Activated CD4-positive, alpha-beta memory T cell treated with anti-CD3 and anti-CD28 coated beads, Interleukin-2, amount 10 ng/mL, durations not matched to agents 7 days and 5 days (primary cell): Measurements from ENCODE around the gene C2CD4A. TPM values are rescaled to one million over a fixed set of nuclear protein-coding genes. Genes with fewer than 3 reads are reported as not detected.
A peak's percentile ranks its signal among the peaks of the same experiment; 100 is the strongest.
"Not testable (repeated sequence)": the region's sequence is repeated elsewhere in the genome, so short reads cannot be mapped to it uniquely, and the experiment has no call there.

Experiments used
- CTCF ChIA-PET: fragments of 350-600 bp; sonication (Branson Sonifier 250); formaldehyde crosslinking; loops from one replicate; lab custom pipeline; 2021; ENCODE audit warnings: antibody characterized with exemption, inconsistent platforms; lab: Charles Lee
- POLR2A ChIA-PET: fragments of 350-600 bp; sonication (Branson Sonifier 250); formaldehyde crosslinking; loops from one replicate; lab custom pipeline; 2021; ENCODE audit warnings: antibody characterized with exemption; lab: Charles Lee
- DNase-seq: peaks from one replicate; pipeline ENCODE4 v3.0.0-alpha.2; 2020
- H3K27ac Mint-ChIP-seq: one replicate; pipeline ENCODE4 v1.8.0; 2021; ENCODE audit warnings: mild to moderate bottlenecking, mixed read lengths
- H3K27me3 Mint-ChIP-seq: one replicate; pipeline ENCODE4 v1.8.0; 2021; ENCODE audit warnings: mixed read lengths
- H3K36me3 Mint-ChIP-seq: one replicate; pipeline ENCODE4 v1.8.0; 2021; ENCODE audit warnings: low read depth, mixed read lengths
- H3K4me1 Mint-ChIP-seq: one replicate; pipeline ENCODE4 v1.8.0; 2021; ENCODE audit warnings: mixed read lengths
- H3K4me3 Mint-ChIP-seq: one replicate; pipeline ENCODE4 v1.8.0; 2021; ENCODE audit warnings: mild to moderate bottlenecking, mixed read lengths
- H3K9me3 Mint-ChIP-seq: one replicate; pipeline ENCODE4 v1.8.0; 2021; ENCODE audit warnings: mixed read lengths
- total RNA-seq, 2 experiments: library from RNA; stranded (reverse); gene quantifications; one replicate each; pipeline ENCODE4 v1.2.3, GENCODE V29; 2021

Gene C2CD4A, protein sequence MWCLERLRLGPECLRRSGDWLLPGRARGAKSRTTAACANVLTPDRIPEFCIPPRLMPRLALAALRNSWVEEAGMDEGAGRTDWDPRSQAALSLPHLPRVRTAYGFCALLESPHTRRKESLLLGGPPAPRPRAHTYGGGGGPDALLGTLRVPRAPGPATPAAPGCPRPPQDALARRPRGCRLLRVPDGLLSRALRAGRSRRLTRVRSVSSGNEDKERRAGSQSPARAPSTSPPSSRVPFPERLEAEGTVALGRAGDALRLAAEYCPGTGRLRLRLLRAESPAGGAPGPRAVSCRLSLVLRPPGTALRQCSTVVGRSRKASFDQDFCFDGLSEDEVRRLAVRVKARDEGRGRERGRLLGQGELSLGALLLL
- under 1 TPM; 0.23 to 0.40 TPM for total RNA-seq

DNA sequence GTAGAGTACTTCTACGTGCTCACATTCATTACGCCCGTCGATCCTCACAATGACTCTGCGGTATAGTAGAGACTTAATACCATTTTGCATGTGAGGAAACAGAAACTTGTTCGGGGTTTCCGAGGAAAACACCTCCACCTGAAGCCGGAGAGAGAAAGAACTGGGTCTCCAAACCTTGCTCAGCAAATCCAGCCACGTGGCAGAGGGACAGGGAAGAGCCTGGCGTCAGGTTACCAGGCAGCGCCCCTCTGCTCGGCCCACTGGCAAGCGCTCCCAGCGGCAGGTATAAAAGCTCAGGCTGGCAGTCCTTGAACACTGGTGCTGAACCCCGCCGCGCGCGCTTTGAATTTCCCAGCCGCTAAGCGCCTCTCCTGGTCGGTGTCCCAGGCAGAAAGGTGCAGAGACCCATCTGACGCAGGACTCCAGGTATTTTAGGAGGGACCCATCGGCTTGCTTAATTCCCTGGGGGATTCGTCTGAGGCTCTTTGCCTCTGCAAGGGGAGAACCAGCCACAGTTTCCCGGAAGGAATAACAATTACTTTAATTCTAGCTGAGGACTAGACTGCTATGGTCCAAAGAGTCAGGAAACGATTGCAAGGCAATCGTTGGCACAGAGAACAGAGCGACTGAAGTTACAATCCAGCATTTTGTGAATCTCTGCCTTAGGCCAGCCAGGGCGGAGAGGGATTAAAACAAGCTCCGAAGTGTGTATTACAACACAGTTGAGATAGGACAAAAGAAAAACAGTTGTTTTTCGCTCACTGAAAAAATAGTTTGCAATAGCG, at the start of gene C2CD4A:
C2CD4A (plus strand) TSS at position 315 of the 785 bp plus-strand sequence. CDS start 637 bp downstream, outside the sequence.
- Mint-ChIP-seq H3K4me3 (peak within 1 kb of the TSS; percentile 71), H3K36me3 (no peaks in the 10 kb centered on the region), H3K27me3 (peaks cover 41% of the 10 kb centered on the region), H3K9me3 (no peaks in the 10 kb centered on the region), H3K4me1 (peaks cover 24% of the 10 kb centered on the region), H3K27ac (no peak within 1 kb of the TSS)
- ChIA-PET CTCF (interaction anchor here (0.9 to 1.7 kb wide), 4 partner anchors 10 to 98 kb away, joined by 3 to 5 read pairs (median 4); partner anchors contain the start of gene C2CD4B), POLR2A (interaction anchor here (1.3 to 2.3 kb wide), 2 partner anchors 57 to 75 kb away, joined by 4 to 9 read pairs; no protein-coding TSS in a partner anchor)
- DNase-seq, result peak; percentile 58

DNA sequence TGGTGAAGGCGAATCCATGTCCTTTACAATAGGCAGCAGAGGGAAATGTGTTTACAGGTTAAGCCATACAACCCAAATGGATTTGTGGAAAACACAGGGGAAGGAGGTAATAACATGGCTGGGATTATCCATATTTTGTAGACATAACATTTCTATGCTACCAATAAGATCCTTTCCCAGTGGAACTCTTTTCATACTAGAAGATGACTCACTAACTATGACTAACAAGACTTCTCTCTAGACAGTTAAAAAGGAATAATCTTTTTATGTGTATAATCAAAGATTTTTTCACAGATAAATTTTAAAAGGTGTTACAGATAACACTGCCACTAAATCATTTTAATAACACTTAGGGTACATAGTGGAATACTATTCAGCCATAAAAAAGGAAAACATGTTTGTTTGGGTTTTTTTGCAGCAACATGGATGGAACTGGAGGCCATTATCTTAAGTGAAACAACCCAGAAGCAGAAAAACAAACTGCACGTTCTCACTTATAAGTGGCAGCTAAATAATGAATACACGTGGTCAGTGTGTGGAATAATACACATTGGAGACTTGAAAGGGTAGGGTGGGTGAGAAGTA, 46.1 kb upstream of the C2CD4A start:
- H3K4me3 Mint-ChIP-seq, result no peak overlapping the region
- ChIA-PET POLR2A (no interaction called here), CTCF (no interaction called here)
- H3K4me1 Mint-ChIP-seq, result no peaks in the 10 kb centered on the region
- H3K9me3 Mint-ChIP-seq, result peaks cover 6% of the 10 kb centered on the region
- H3K36me3 Mint-ChIP-seq, result peaks cover 64% of the 10 kb centered on the region
- no peak overlapping the region for H3K27ac Mint-ChIP-seq
- H3K27me3 Mint-ChIP-seq, result no peaks in the 10 kb centered on the region
- no peak for DNase-seq

DNA sequence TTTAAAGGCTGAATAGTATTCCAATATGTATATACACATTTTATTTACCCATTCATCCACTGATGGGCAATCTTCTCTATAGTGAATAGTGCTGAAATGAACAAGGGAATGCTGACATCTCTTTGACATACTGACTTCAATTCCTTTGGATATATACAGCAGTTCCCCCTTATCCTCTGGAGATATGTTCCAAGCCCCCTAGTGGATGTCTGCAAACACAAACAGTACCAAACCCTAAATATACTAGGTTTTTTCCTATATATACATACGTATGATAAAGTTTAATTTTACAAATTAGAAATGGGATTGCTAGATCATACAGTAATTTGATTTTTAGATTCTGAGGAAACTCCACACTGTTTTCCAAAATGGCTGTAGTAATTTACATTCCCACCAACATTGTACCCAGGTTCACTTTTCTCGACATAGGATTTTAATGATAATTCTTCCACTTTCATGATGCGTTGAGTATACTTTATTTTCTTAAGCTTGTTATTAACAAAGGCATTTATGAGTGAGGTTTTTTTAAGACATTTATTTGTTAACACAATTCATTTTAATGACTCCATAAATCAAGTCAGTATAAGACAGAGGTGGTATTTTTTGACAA, 44.7 kb upstream of the C2CD4A start:
- no peaks in the 10 kb centered on the region for H3K27me3 Mint-ChIP-seq
- peaks cover 4% of the 10 kb centered on the region for H3K9me3 Mint-ChIP-seq
- ChIA-PET POLR2A (no interaction called here), CTCF (interaction anchor here (0.7 kb wide), 1 partner anchor 9 kb away, joined by 3 read pairs; no protein-coding TSS in a partner anchor)
- H3K4me1 Mint-ChIP-seq, result no peaks in the 10 kb centered on the region
- H3K4me3 Mint-ChIP-seq, result no peak overlapping the region
- H3K27ac Mint-ChIP-seq, result no peak overlapping the region
- H3K36me3 Mint-ChIP-seq, result peaks cover 61% of the 10 kb centered on the region
- DNase-seq, result no peak

DNA sequence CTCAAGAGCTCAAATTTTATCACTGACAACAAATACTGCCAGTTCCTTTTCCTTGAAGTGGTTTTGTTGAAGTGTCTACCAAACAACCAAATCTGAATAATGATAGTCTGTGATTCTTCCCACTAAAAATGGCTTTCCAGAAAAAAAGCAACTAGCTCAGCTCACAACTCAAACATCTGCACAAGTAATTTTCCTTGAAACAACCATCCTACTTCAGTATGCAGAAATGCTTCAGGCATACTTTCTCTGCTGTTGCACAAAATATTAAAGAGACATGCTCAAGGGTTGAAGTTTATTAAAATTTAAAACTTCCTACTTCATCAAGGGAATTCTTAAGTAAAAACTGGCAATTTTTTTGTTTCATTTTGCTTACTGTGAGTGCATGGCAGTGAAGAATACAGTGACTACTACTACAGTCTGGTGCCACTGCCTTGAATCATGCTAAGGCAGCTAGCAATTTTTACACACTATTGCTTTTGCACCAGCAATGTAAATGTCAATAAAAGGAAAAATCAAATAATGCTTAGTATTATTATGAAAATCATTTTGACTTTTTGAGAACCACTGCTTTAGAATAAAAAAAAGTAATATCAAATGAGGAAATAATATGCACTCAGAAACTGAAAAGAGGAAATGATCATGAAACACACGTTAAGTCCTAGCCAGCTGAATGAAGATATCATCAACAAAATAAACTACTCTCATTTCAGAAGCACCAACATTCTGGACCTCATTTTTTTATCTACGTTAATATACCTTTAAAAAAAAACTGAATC, 40.1 kb upstream of the C2CD4A start:
- Mint-ChIP-seq H3K36me3 (peaks cover 43% of the 10 kb centered on the region), H3K9me3 (no peaks in the 10 kb centered on the region), H3K27ac (no peak overlapping the region), H3K4me1 (no peaks in the 10 kb centered on the region), H3K4me3 (no peak overlapping the region), H3K27me3 (no peaks in the 10 kb centered on the region)
- ChIA-PET CTCF (interaction anchor here (0.9 to 1.3 kb wide), 2 partner anchors 9 to 34 kb away, joined by 3 read pairs; partner anchors contain the start of gene VPS13C), POLR2A (interaction anchor here (1.3 to 1.5 kb wide), 2 partner anchors 32 kb away, joined by 3 read pairs; no protein-coding TSS in a partner anchor)
- DNase-seq, result no peak

DNA sequence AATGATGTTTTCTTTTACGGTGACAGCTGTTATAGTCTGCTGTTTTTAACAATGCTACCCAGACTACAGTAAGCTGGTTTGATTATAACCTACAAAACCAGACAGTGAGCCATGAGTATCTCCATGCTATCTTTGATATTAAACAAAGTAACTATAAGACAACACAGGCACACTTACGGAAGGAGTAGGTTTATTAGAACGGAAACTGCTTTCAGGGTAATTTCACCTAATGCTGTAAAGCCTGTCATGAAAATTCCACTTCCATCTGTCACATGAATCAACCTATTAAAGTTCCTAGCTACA, 39.6 kb upstream of the C2CD4A start:
- no peaks in the 10 kb centered on the region for H3K27me3 Mint-ChIP-seq
- ChIA-PET CTCF (no interaction called here), POLR2A (interaction anchor here (1.5 kb wide), 1 partner anchor 32 kb away, joined by 3 read pairs; no protein-coding TSS in a partner anchor)
- no peaks in the 10 kb centered on the region for H3K4me1 Mint-ChIP-seq
- no peak for DNase-seq
- peaks cover 38% of the 10 kb centered on the region for H3K36me3 Mint-ChIP-seq
- H3K4me3 Mint-ChIP-seq, result no peak overlapping the region
- no peaks in the 10 kb centered on the region for H3K9me3 Mint-ChIP-seq
- no peak overlapping the region for H3K27ac Mint-ChIP-seq

DNA sequence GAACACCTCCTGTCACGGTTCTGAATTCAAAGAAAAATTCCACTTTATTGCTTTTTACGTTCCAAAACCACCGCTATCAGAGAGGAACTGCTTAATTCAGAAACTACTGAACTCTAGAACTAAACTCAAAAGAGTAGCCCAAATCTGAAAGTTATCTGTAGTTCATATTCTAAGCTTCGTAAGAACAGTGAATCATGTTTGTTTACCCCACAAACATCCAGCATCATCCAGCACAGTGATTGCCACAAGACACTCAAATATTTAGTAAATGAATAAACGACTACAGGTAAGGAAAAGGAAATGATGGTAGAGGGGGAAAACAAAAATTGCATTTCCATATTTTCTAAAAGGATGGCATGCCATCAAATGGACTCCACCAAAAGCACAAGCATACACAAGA, 38.9 kb upstream of the C2CD4A start:
- Mint-ChIP-seq H3K27me3 (no peaks in the 10 kb centered on the region), H3K9me3 (no peaks in the 10 kb centered on the region), H3K4me1 (peaks cover 2% of the 10 kb centered on the region), H3K27ac (no peak overlapping the region), H3K36me3 (peaks cover 33% of the 10 kb centered on the region), H3K4me3 (no peak overlapping the region)
- ChIA-PET POLR2A (interaction anchor here (1.5 kb wide), 1 partner anchor 31 kb away, joined by 3 read pairs; no protein-coding TSS in a partner anchor), CTCF (no interaction called here)
- DNase-seq, result no peak

DNA sequence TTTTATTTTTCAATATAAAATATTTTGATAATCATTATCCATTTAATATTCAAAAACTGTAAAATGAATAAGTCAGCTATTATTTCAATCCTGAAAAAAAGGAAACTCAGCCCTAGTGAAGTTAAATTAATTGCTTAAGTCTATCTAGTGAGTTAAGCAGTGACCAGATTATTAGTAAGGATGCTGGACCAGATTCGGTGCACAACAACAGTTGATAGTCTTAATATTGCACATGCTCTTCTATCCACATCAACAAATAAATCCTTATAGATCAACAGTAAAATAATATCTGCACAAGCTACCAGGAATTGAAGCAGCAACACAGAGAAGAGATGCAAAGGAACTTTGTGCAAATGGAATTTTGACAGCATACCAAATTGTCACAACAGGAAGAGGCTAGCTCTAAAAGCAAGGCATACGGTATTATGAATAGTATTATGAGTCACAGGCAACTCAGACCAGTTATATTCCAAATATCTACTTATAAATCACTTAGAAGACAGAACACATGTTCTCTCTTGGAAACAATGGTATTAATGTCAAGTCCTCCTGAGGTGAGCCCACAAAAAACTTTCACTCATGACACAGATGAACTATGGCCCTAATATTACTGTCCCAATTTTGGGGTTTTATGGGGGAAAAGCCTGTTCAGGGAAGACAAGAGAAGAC, 31.4 kb upstream of the C2CD4A start:
- CTCF ChIA-PET, result interaction anchor here (1.6 kb wide), 1 partner anchor 200 kb away, joined by 3 read pairs; no protein-coding TSS in a partner anchor
- Mint-ChIP-seq H3K27ac (no peak overlapping the region), H3K4me1 (peaks cover 16% of the 10 kb centered on the region), H3K27me3 (no peaks in the 10 kb centered on the region), H3K36me3 (peaks cover 37% of the 10 kb centered on the region), H3K9me3 (peaks cover 4% of the 10 kb centered on the region), H3K4me3 (no peak overlapping the region)
- POLR2A ChIA-PET, result interaction anchor here (1.0 kb wide), 1 partner anchor 25 kb away, joined by 4 read pairs; the partner anchor contains the start of gene VPS13C
- DNase-seq, result no peak

DNA sequence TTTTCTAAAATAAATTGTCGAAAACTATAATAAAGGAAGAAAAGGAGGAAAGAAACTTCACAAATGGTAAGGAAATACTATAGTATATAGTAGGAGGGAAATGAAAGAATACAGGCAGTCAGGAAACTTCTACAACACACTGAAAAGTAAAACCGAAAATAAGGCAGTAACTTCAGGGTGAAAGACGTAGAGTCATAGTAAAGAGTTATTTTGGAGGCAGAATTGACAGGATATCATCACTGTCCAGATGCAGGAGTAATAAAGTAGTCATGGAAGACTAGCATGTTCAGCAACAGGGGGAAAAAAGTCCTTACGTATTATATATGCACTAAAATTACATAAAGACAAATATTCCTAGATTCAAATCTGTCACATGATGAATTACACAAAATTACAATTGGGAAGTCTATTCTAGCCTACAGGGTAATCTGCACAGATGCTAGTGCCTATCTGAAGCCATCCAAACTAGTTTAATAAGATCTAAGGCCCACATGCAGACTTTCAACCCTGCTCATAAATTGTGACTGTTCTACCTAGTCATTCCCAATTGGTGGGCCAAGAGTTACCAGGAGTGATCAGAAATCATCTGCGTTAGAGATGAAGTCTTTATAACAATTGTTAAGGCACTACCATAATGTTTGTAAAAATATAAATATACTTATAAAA, 20.6 kb upstream of the C2CD4A start:
- no peak for DNase-seq
- ChIA-PET POLR2A (interaction anchor here (0.7 kb wide), 1 partner anchor 13 kb away, joined by 3 read pairs; no protein-coding TSS in a partner anchor), CTCF (interaction anchor here (1.1 to 1.4 kb wide), 2 partner anchors 14 kb away, joined by 3 to 4 read pairs; partner anchors contain the start of gene VPS13C)
- H3K4me1 Mint-ChIP-seq, result peaks cover 26% of the 10 kb centered on the region
- no peaks in the 10 kb centered on the region for H3K27me3 Mint-ChIP-seq
- H3K36me3 Mint-ChIP-seq, result peaks cover 14% of the 10 kb centered on the region
- H3K27ac Mint-ChIP-seq, result peak overlapping the region; percentile 57
- peak overlapping the region; percentile 47 for H3K4me3 Mint-ChIP-seq
- H3K9me3 Mint-ChIP-seq, result no peaks in the 10 kb centered on the region

DNA sequence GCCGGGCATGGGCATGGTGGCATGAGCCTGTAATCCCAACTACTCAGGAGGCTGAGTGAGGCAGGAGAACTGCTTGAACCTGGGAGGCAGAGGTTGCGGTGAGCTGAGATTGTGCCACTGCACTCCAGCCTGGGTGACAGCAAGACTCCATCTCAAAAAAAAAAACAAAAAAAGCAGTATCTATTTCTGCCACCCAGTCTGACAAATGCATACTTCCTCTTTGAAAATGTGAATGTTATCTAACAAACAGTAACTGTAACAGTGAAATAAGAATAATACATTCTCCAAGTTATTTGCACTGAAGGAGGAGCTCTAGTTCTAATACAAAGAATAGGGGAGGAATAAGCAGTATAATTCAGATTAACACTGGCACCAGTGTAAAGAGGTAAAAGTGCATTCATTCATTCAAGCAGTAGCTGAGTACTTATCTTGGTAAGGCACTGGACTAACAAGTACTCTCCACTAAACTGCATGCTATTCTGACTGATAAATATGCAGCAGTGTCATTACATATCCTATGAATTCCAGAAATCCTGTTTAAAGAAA, 19.4 kb upstream of the C2CD4A start:
- Mint-ChIP-seq H3K27ac (no peak overlapping the region), H3K4me3 (no peak overlapping the region), H3K9me3 (no peaks in the 10 kb centered on the region), H3K36me3 (peaks cover 12% of the 10 kb centered on the region), H3K27me3 (no peaks in the 10 kb centered on the region), H3K4me1 (peaks cover 28% of the 10 kb centered on the region)
- POLR2A ChIA-PET, result interaction anchor here (0.6 to 1.3 kb wide), 2 partner anchors 12 to 346 kb away, joined by 3 to 5 read pairs; no protein-coding TSS in a partner anchor
- CTCF ChIA-PET, result interaction anchor here (1.1 kb wide), 1 partner anchor 13 kb away, joined by 4 read pairs; the partner anchor contains the start of gene VPS13C
- DNase-seq, result no peak

DNA sequence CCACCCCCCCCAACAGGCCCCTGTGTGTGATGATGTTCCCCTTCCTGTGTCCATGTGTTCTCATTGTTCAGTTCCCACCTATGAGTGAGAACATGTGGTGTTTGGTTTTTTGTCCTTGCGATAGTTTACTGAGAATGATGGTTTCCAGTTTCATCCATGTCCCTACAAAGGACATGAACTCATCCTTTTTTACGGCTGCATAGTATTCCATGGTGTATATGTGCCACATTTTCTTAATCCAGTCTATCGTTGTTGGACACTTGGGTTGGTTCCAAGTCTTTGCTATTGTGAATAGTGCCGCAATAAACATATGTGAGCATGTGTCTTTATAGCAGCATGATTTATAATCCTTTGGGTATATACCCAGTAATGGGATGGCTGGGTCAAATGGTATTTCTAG, 18.5 kb upstream of the C2CD4A start:
- CTCF ChIA-PET, H3K27ac Mint-ChIP-seq, H3K9me3 Mint-ChIP-seq, DNase-seq, H3K4me3 Mint-ChIP-seq, POLR2A ChIA-PET, H3K36me3 Mint-ChIP-seq, H3K27me3 Mint-ChIP-seq: not testable (repeated sequence)
- H3K4me1 Mint-ChIP-seq, result peaks cover 31% of the 10 kb centered on the region

DNA sequence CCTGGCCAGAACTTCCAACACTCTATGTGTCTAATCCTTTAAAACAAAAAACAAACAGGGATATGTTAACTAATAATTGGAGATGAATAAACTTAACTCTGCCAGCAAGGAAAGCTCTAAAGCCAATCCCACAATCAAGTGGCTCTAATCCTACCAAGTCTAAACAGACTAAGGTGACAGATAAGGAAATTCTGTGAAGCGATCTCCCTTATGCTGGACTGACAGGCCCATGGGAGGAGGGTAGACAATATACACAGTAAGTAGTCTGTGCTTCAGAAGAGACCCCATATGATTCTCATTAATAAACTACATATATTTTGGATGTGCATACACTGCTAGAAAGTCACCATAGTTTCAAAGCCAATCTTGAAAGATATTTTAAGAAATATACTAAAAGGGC, 16.7 kb upstream of the C2CD4A start:
- peaks cover 37% of the 10 kb centered on the region for H3K4me1 Mint-ChIP-seq
- H3K9me3 Mint-ChIP-seq, result no peaks in the 10 kb centered on the region
- H3K27me3 Mint-ChIP-seq, result no peaks in the 10 kb centered on the region
- POLR2A ChIA-PET, result no interaction called here
- H3K36me3 Mint-ChIP-seq, result peaks cover 10% of the 10 kb centered on the region
- CTCF ChIA-PET, result no interaction called here
- no peak overlapping the region for H3K27ac Mint-ChIP-seq
- H3K4me3 Mint-ChIP-seq, result no peak overlapping the region
- DNase-seq, result no peak
